Measurements from ENCODE around the gene TCIRG1.
A peak's percentile ranks its signal among the peaks of the same experiment; 100 is the strongest.

Gene TCIRG1

GRCh38 chr11:68016904-68017817 is 21.7 kb upstream of the TCIRG1 start:
- no peak for DNase-seq

DNA sequence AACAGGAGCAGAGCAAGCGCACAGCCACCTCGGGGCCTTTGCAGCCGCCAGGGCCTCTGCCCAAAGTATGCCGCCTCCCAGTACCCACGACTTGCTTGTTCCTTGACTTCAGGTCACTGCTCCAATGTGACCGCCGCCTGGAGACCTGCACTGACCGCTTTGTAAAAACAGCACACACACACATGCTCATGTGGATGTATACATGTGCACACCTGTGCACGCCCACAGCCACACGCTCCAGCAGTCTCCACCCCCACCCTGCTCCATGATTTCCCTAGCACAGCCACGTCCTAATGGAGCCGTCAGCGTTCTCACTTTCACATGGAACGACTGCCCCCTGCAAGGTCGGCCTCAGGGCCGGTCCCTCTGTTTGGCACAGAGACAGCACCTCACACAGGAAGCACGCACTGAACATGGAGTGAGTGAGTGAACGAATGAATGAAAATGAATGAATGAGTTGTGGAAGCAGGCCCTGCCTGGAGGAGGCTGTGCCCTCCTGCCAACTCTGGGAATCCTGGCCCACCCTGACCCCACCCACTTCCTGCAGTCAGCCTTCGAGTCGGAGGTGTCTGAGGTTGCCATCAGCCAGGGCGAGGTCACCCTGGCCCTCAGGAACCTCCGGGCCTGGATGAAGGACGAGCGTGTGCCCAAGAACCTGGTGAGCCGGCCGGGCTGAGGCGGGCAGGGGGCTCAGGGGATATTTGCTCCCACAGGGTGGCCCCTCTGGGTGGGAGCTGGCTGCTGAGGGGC is 20.7 kb upstream of the TCIRG1 start:
- no peak for DNase-seq

DNA sequence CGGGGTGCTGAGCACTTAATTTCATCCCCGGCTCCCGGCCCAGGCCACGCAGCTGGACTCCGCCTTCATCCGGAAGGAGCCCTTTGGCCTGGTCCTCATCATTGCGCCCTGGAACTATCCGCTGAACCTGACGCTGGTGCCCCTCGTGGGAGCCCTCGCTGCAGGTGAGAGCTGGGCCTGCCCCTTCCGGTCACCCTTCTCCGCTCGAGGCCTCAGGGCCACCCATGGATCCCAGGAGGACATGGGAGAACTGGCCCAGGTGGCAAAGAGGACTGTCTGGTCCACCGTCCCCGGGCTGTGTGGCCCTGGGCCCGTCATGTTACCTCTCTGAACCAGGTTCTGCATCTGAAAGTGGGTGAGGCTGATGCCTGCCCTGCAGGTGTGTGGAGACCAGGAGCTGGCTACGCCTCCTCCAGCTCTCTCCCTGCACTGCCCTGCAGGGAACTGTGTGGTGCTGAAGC is 20.1 kb upstream of the TCIRG1 start:
- no peak for DNase-seq

DNA sequence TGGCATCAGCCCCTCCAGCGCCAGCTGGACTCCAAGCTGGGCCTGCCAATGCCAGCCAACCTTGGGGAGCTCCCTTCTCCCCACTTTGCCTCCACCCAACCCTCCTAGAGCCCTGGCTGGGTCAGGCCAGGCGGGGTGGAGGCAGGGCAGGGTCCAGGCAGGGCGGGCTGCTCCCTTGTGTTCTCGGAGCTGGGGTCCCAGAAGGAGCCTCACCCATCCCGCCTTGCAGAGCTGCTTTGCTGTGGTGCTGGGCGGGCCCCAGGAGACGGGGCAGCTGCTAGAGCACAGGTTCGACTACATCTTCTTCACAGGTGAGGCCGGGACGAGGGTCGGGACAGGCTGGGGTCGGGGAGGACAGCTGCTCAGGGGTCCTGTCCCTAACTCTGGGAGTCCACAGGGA is 19.3 kb upstream of the TCIRG1 start:
- DNase-seq = no peak

GRCh38 chr11:68020575-68020974 is 18.2 kb upstream of the TCIRG1 start:
- DNase-seq = no peak

DNA sequence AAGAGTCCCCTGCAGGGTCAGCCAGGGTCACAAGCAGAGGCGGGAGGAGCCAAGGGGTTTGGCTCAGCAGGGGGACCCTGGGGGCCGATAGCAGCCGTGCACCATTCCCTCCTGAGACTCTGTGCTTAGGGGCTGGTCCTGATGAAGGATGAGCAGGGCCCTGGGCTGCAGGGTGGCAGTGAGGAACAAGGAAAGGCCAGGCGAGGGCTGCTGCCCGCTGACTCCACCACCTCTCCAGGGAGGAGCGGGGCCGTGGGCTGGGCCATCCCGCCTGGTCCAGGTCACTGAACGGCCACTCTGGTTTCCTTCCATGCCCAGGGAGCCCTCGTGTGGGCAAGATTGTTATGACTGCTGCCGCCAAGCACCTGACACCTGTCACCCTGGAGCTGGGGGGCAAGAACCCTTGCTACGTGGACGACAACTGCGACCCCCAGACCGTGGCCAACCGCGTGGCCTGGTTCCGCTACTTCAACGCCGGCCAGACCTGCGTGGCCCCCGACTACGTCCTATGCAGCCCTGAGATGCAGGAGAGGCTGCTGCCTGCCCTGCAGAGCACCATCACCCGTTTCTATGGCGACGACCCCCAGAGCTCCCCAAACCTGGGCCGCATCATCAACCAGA is 17.5 kb upstream of the TCIRG1 start:
- no peak for DNase-seq

GRCh38 chr11:68022531-68022930 is 16.3 kb upstream of the TCIRG1 start:
- no peak for DNase-seq

DNA sequence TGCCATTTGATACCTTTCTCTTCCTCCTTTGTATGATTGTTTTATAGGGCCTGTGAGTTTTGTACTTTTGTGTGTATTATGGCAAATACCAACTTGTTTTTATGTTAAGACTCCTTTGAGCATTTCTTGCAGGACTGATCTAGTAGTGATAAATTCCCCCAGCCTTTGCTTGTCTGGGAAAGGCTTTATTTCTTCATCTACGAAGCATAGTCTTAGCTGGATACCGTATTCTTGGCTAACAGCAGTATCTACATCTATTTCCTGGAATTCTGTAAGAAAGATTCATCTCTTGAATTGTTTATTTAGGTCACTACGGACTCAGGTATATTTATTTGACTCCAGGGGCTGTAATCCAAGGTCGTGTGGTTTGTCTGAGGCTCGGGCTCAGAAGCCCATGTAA is 14.3 kb upstream of the TCIRG1 start:
- no peak for DNase-seq

- no peak for DNase-seq
These were observed 13.8 kb upstream of the TCIRG1 start for GRCh38 chr11:68025047-68025446.

GRCh38 chr11:68026391-68027105 is 12.3 kb upstream of the TCIRG1 start:
- no peak for DNase-seq

- no peak for DNase-seq
These were observed 11.2 kb upstream of the TCIRG1 start for GRCh38 chr11:68027667-68028066.

GRCh38 chr11:68028802-68029545 is 9.9 kb upstream of the TCIRG1 start:
- no peak for DNase-seq

- peak; percentile 97 to 98 for DNase-seq
These were observed 8.3 kb upstream of the TCIRG1 start, which contains the start of gene NDUFS8 for GRCh38 chr11:68030318-68031143. Gene NDUFS8 (plus strand): TSS chr11:68030681. CDS start chr11:68032152, 1,471 bp downstream.

DNA sequence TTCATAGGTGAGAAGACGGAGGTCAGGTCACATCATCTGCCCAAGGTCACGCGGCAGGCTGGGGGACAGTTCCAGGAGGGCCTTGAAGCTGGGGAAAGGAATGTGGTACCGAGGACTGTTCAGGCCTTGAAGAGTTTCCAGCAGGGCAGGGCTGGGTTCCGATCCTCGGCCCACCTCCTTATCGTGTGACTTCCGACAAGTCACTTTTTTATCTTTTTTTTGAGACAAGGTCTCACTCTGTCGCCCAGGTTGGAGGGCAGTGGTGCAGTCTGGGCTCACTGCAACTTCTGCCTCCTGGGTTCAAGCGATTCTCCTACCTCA is 7.7 kb upstream of the TCIRG1 start:
- DNase-seq = no peak

DNA sequence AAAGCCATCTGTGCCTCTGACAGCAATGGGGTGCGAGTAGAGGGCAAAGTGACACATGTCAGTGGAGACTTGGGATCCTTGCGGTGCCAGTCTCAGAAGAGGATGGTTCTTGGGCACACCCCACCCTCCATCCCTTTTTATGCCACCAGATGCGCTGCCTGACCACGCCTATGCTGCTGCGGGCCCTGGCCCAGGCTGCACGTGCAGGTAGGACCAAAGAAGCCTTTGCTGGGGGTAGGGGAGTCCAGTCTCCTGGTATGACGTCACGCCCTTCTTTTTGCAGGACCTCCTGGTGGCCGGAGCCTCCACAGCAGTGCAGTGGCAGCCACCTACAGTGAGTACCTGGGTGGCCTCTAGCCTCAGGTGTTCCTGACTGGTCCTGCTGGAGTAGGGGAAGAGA is 6.8 kb upstream of the TCIRG1 start:
- DNase-seq = no peak

GRCh38 chr11:68032997-68033707 is 5.7 kb upstream of the TCIRG1 start:
- DNase-seq = no peak

GRCh38 chr11:68033708-68034045 is 5.1 kb upstream of the TCIRG1 start:
- DNase-seq = no peak

DNA sequence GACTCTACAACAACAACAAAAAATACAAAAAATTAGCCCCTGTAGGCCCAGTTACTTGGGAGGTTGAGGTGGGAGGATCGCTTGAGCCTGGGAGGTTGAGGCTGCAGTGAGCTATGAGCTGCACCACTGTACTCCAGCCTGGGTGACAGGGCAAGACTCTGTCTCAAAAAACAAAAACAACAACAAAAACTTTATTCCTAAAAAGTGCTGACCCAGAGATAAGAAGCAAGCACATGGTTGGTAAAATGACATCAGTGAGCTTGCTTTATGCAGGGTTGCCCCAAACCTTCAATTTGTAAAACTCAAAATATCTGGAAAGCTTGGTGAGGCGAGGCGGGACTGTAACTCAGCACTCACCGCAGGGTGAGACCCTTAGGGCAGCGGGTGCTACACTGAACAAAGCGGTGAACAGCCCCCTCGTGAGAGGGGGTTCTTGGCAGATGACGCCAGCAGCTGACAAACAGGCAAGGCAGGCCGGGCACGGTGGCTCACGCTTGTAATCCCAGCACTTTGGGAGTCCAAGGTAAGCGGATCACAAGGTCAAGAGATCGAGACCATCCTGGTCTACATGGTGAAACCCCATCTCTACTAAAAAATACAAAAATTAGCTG is 3.5 kb upstream of the TCIRG1 start:
- no peak for DNase-seq

DNA sequence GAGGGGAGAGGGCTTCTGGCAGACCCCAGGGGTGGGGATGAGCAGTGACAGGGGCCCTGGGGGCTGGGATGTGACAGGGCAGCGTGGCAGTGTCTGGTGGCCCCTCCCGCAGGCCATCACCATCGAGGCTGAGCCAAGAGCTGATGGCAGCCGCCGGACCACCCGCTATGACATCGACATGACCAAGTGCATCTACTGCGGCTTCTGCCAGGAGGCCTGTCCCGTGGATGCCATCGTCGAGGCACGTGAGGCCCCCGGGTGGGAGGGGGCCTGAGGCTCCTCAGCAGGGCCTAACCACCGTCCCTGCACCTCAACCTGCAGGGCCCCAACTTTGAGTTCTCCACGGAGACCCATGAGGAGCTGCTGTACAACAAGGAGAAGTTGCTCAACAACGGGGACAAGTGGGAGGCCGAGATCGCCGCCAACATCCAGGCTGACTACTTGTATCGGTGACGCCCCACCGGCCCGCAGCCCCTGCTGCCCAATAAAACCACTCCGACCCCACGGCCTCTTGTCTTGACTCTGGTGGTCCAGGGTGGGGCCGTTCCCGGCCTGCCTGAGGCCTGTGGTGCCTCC is 2.6 kb upstream of the TCIRG1 start:
- DNase-seq = no peak

- DNase-seq = no peak
These were observed 2.0 kb upstream of the TCIRG1 start for GRCh38 chr11:68036717-68037239.
